ENCODE data around the gene SOCS2.

DNA sequence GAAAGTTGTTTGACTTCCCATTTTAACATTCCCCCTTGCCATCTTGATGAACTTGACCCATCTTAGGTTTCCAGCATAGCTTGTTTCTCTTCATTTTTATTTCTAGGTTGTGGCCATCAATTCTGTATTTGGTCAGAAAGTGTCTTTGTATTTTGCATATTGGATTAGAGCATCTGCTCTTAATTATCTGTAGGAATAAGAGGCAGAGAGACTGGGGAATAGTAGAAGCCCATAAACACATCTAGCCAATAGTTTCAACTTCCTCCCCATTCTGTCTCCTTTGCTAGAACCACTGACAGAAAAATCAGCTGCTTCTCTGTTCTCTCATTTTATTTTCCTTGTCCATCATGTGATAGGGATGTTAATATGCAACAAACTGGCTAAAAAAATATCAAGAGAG is 8.2 kb downstream of the SOCS2 start:
- TF ChIP-seq MATR3 (CRISPR knock-in tag; IDR thresholded peaks at IDR 0.05), result no peak
- TF ChIP-seq HHEX (CRISPR knock-in tag; IDR thresholded peaks at IDR 0.05), result no peak
- no peak for TF ChIP-seq ZNF777 (CRISPR knock-in tag; IDR thresholded peaks at IDR 0.05)
- TF ChIP-seq ZNF10 (CRISPR knock-in tag; IDR thresholded peaks at IDR 0.05; ENCODE audit: borderline replicate concordance, low read depth), result no peak
